HG02759 (cell line): ENCODE measurements around the gene KPNB1.

Source experiments
- ATAC-seq: cut with Tn5 transposase; IDR thresholded peaks from one replicate; pipeline ENCODE4 v1.9.1; 2021; ENCODE audit warnings: mild to moderate bottlenecking, moderate library complexity; ENCODE audit not compliant: unreplicated experiment

The KPNB1 gene

GRCh38 chr17:47649153-47649971 is at the start of gene KPNB1:
Gene KPNB1 (plus strand): TSS chr17:47649919. CDS start chr17:47650245, 326 bp downstream.
- ATAC-seq: peak; percentile 84

GRCh38 chr17:47603830-47604597 is 45.7 kb upstream of the KPNB1 start:
- ATAC-seq: no peak

GRCh38 chr17:47604598-47604927 is 45.2 kb upstream of the KPNB1 start:
- no peak for ATAC-seq

DNA sequence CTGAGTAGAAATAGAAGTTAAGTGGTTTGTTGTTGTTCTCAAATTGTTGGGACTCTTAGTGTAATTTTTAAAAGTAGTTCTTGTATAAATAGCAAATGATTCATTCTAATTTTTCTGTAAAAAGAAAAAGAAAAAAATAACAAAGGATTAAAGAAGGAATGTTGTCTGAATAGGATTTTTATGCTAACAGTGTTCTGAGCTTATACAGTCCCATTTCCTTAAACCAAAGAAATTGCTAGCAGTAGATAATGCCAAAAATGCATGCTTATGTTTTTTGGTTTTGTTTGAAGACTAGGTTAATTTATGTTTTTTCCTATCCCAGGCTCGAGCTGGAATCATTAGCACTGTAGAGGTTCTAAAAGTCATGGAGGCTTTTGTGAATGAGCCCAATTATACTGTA is 44.7 kb upstream of the KPNB1 start:
- ATAC-seq: no peak

DNA sequence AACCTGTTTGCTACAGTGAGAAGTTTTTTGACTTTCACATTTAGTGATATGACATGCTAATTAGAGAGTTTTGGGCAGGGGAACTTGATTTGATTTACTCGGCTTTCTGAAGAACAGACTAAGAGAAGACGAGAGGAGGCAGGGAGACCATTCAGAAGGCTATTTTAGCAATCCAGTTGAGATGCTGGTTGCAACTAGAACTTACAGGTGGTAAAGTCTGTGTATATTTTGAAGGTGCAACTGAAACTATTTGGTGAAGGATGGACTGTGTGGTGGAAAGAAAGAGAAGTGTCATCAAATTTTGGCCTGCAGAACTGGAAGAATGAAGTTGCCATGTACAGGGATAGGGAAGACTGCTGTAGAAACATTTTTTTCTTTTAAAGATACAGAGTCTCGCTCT is 42.2 kb upstream of the KPNB1 start:
- no peak for ATAC-seq

DNA sequence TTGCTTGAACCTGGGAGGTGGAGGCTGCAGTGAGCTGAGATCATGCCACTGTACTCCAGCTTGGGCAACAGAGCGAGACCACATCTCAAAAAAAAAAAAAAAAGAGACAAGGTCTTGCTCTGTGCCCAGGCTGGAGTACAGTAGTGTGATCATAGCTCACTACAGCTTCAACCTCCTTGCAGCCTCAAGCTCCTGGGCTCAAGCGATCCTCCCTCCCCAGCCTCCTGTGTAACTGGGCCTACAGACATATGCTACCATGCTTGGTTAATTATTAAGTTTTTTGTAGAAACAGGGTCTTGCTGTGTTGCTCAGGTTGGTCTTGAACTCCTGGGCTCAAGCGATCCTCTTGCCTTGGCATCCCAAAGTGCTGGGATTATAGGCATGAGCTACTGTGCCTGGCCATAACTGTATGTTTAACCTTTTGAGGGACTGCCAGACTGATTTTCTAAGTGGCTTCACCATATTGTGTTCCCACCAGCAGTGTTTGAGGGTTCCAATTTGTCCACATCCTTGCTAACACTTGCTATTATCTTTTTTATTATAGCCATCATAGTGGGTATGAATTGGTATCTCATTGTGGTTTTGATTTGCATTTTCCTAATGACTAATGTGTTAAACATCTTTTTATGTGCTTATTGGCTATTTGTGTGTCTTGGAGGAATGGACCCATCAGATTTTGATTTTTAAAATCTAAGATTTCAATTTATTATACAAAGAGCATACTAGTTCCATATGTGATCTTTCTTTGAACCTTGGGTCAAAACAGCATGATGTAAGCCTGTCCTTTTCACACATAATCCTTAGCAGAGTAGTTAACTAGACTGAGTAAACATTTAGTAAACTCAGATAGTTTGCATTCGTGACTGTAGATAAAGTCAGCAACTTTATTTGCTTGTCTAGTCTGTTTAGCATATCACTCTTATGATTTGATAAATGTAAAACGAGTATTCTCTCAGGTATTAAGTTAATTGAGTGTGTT is 38.1 kb upstream of the KPNB1 start:
- ATAC-seq: no peak

- no peak for ATAC-seq
These were observed 33.8 kb upstream of the KPNB1 start for GRCh38 chr17:47615766-47616424.

DNA sequence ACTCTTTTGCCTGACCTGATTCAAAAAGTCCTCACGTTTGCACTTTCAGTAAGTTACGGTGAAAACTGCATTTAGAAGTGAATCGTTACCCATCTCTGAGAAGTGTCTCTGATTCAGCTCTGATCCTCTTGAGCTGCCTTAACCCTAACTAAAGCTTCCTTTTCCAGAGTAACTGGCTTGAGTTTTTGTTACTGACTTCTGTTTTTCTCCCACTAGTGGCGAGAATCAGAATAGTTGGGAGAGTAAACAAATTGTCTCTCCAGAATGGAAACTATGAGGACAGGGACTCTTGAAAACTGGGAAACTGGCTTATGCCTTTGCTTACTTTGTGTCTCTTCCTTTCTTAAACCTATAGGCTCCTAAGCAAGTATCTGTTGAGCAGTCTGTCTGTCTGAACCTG is 31.3 kb upstream of the KPNB1 start:
- no peak for ATAC-seq

- ATAC-seq: no peak
These were observed 29.0 kb upstream of the KPNB1 start for GRCh38 chr17:47620503-47621245.

- no peak for ATAC-seq
These were observed 28.2 kb upstream of the KPNB1 start for GRCh38 chr17:47621293-47622179.

- ATAC-seq: no peak
These were observed 27.6 kb upstream of the KPNB1 start for GRCh38 chr17:47622180-47622549.

GRCh38 chr17:47624727-47625068 is 25.0 kb upstream of the KPNB1 start:
- ATAC-seq: no peak

DNA sequence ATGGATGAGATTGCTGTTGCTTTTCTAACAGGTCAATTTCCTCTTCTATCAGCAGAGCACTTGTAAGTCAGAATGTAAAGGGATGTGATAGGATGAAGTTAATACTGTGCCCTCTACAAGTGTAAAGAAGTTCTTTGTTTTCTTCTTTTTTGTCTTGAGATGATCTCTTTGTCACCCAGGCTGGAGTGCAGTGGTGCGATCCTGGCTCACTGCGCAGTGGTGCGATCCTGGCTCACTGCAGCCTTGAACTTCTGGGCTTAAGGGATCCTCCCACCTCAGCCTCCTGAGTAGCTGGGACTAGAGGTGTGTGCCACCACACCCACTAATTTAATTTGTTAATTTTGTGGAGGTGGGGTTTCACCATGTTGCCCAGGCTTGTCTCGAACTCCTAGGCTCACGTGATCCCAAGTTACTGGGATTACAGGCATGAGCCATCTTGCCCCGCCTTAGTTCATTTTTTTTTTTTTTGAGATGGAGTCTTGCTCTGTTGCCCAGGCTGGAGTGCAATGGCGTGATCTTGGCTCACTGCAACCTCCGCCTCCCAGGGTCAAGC is 21.6 kb upstream of the KPNB1 start:
- no peak for ATAC-seq

DNA sequence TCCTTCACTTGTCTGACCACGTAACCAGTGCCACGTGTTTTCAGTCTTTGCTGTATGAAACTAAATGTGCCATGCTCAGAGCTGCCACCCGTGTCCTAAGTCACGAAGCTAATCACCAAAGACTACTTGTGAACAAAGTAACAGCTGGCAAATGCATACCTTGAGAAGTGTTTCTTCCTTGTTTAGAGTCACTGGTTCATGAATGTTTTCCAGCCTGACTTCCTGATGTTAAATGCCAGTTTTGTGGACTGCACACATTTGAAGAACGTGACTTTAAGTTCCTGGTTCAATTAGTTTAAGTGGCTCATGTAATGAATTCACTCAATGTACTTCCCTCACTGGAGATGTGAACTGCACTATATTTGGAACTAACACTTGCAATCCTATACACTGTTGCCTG is 19.9 kb upstream of the KPNB1 start:
- no peak for ATAC-seq

GRCh38 chr17:47630614-47631013 is 19.1 kb upstream of the KPNB1 start:
- ATAC-seq: no peak

DNA sequence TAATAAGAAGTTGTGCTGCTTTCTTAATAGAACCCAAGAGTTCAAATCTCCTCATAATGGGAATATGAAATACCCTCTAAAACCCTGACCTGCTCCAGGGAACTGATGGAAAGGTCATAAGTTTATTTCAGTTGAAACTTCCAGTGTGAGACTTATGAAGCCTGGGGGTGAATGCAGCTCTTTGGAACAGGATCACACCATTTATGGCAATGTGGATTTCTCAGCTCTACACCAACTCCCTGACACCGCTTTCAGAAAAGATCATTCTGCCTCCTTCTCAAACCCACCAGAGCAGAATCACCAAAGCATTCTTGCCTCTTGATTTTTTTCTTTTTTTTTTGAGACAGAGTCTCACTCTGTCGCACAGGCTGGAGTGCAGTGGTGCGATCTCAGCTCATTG is 16.7 kb upstream of the KPNB1 start:
- no peak for ATAC-seq

GRCh38 chr17:47633996-47634395 is 15.7 kb upstream of the KPNB1 start:
- ATAC-seq: no peak

DNA sequence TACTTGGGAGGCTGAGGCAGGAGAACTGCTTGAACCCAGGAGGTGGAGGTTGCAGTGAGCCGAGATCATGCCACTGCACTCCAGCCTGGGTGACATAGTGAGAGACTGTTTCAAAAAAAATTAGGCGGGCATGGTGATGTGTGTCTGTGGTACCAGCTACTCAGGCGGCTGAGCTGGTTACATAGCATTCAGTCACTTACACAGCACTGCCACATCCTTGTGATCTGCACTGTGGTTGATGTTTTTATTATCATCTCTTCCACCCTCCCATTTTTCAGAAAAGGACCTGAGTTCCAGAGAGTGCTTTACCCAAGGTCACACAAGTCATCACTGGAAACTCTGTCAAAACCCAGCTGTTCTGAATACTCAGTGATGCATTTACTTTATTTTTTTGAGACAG is 14.8 kb upstream of the KPNB1 start:
- no peak for ATAC-seq

DNA sequence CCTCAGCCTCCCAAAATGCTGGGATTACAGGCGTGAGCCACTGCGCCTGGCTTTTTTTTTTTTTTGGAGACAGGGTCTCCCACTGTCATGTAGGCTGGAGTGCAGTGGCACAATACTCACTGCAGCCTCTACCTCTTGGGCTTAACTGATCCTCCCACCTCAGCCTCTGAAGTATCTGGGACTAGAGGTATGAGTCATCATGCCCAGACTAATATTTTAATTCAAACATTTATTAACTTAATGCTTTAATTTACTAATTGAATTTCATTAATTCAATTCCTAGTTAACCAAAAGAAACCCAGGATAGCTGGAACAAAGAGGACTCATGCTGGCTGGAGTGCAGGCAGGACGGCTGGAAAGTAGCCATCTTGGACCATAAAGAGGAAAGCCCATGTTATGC is 14.0 kb upstream of the KPNB1 start:
- no peak for ATAC-seq
